Measurements from ENCODE around the gene CADM3. TPM values are rescaled to one million over a fixed set of nuclear protein-coding genes. Genes with fewer than 3 reads are reported as not detected.

CADM3 gene
- total and polyA plus RNA-seq, 2 of the 8 experiments (the other 6 are each of a cell fraction or from before 2014, with no cell fraction given) = 8.3 to 8.5 TPM

DNA sequence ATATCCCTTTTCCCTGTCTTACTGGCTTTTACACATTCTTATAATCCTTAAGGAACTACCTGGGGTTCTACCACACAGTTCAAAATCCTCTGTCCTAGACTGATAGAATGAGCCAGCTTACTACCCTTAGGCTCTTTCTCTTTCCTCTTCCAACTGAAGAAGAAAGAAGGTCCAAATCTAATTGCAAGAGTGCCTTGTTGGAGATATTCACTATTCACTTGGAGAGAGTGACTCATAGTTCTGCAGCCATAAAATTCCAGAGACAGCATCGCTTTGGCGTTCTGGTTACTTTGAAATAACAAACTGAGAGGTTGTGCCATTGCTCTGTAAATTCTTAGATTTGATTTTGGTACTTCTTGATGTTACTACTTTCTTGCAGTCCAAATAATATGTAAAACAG, 4.2 kb downstream of the CADM3 start:
- Histone ChIP-seq H3K79me2 (ENCODE audit: control insufficient read depth in 1 of 2, insufficient read depth in 2 of 2, low read length in 2 of 2) (peaks cover 0 to 3% of the 10 kb centered on the region in 2 experiments; a peak in 1 of 4 replicates), H2BK12ac (ENCODE audit: low read depth, low read length) (no peak overlapping the region), H3K4me1 (replicated peaks in 1 of 4; ENCODE audit: control insufficient read depth in 3 of 4, insufficient read depth in 4 of 4, low read length in 3 of 4) (peaks cover 0 to 11% (median 3%) of the 10 kb centered on the region in 4 experiments; a peak in 6 of 7 replicates), H3K18ac (ENCODE audit: extremely low read depth, low read length) (no peak overlapping the region), H3K4me3 (ENCODE audit: extremely low read depth in 1 of 4, insufficient read depth in 2 of 4, low read depth in 3 of 4, low read length in 4 of 4) (no peak overlapping the region), H3K56ac (replicated peaks; ENCODE audit: insufficient read length, low read depth, low read length) (no peak overlapping the region), H4K5ac (ENCODE audit: insufficient read length, low read depth, low read length) (no peak overlapping the region), H3K36me3 (ENCODE audit: control insufficient read depth in 2 of 4, insufficient read depth in 4 of 4, low read length in 3 of 4) (no peaks in the 10 kb centered on the region), H3K9ac (replicated peaks in 1 of 4; ENCODE audit: extremely low read depth in 1 of 4, low read depth in 3 of 4, low read length in 3 of 4) (no peak overlapping the region), H3K79me1 (ENCODE audit: low read depth, low read length) (no peaks in the 10 kb centered on the region; the same call in 1 of the 2 replicates), H4K8ac (ENCODE audit: extremely low read depth, insufficient read depth, low read length) (no peak overlapping the region), H2BK120ac (replicated peaks; ENCODE audit: low read depth, low read length) (no peak overlapping the region), H4K91ac (replicated peaks; ENCODE audit: insufficient read length, low read length) (no peak overlapping the region), H4K20me1 (replicated peaks in 1 of 2; ENCODE audit: control insufficient read depth in 1 of 2, insufficient read depth in 2 of 2, low read length in 2 of 2) (peaks cover 6 to 17% of the 10 kb centered on the region in 2 experiments), H3K4ac (replicated peaks; ENCODE audit: insufficient read length, low read depth, low read length) (no peak overlapping the region), H2BK20ac (ENCODE audit: low read length) (no peak overlapping the region), H3K23me2 (ENCODE audit: low read depth, low read length) (peaks cover 15% of the 10 kb centered on the region), H2AK5ac (ENCODE audit: low read depth, low read length) (no peak overlapping the region), H3K27me3 (replicated peaks in 1 of 4; ENCODE audit: control insufficient read depth in 3 of 4, extremely low read depth in 1 of 4, insufficient read depth in 3 of 4, low read length in 3 of 4) (peaks cover 0 to 3% (median 0%) of the 10 kb centered on the region in 4 experiments; a peak in 2 of 7 replicates), H2BK15ac (ENCODE audit: low read length) (no peak overlapping the region), H3K14ac (ENCODE audit: insufficient read length) (no peak overlapping the region), H2AFZ (ENCODE audit: low read length) (no peak overlapping the region), H3K4me2 (ENCODE audit: insufficient read depth in 1 of 2, low read depth in 2 of 2, low read length in 2 of 2) (no peak overlapping the region), H3K23ac (ENCODE audit: insufficient read length) (no peak overlapping the region), H3K9me3 (ENCODE audit: insufficient read depth in 2 of 2, low read depth in 1 of 2, low read length in 1 of 2) (no peaks in the 10 kb centered on the region), H3K27ac (ENCODE audit: low read depth, low read length) (no peak overlapping the region), H2BK5ac (ENCODE audit: low read depth, low read length) (no peak overlapping the region)
- DNase-seq (ENCODE audit: low read depth in 1 of 2, low spot score in 2 of 2) (no peak), FAIRE-seq (no peak)
- POLR2A ChIA-PET (ENCODE audit: partially characterized antibody) = no interaction called here
- WGBS, 2 experiments (ENCODE audit: extremely low coverage in 1 of 2, insufficient coverage in 1 of 2, insufficient read length in 1 of 2, insufficient replicate concordance in 2 of 2, low coverage in 1 of 2, low lambda C conversion rate in 2 of 2, missing lambda C conversion rate in 1 of 2) = 100% methylated on average over 2 of the region's 2 CpGs; no CpG with 5 or more reads in 1 of the 2 experiments
- CTCF ChIA-PET (ENCODE audit: partially characterized antibody) = interaction anchor here (1.2 to 1.8 kb wide), 5 partner anchors 11 to 30 kb away, joined by 3 to 10 read pairs (median 4); no protein-coding TSS in a partner anchor
- TF ChIP-seq, protein P1, sequence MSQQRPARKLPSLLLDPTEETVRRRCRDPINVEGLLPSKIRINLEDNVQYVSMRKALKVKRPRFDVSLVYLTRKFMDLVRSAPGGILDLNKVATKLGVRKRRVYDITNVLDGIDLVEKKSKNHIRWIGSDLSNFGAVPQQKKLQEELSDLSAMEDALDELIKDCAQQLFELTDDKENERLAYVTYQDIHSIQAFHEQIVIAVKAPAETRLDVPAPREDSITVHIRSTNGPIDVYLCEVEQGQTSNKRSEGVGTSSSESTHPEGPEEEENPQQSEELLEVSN (IDR thresholded peaks at IDR 0.05) = no peak
- TF ChIP-seq POU5F1 (IDR thresholded peaks at IDR 0.05; ENCODE audit: low read depth, low read length) (no peak), KDM5A (IDR thresholded peaks at IDR 0.05; ENCODE audit: low read length) (no peak)

Data from H1 (cell line).